HK-2 (cell line): ENCODE results near the gene SH2D7.

ENCODE experiments used
- DNase-seq: peaks from one replicate; pipeline ENCODE4 v3.0.0-alpha.2; 2018; ENCODE audit not compliant: unreplicated experiment

SH2D7 gene

GRCh38 chr15:78077871-78078210 is 14.5 kb upstream of the SH2D7 start:
- DNase-seq: no peak

- no peak for DNase-seq
Measured at GRCh38 chr15:78079298-78080087, 12.9 kb upstream of the SH2D7 start.

- no peak for DNase-seq
Measured at GRCh38 chr15:78080088-78080460, 12.3 kb upstream of the SH2D7 start.

- DNase-seq: no peak
Measured at GRCh38 chr15:78082106-78082742, 10.1 kb upstream of the SH2D7 start.

- no peak for DNase-seq
Measured at GRCh38 chr15:78082743-78083110, 9.6 kb upstream of the SH2D7 start.

GRCh38 chr15:78083186-78083585 is 9.2 kb upstream of the SH2D7 start:
- no peak for DNase-seq

GRCh38 chr15:78083687-78084448 is 8.5 kb upstream of the SH2D7 start:
- no peak for DNase-seq

GRCh38 chr15:78084449-78084750 is 8.0 kb upstream of the SH2D7 start:
- no peak for DNase-seq

- no peak for DNase-seq
Measured at GRCh38 chr15:78085928-78086327, 6.4 kb upstream of the SH2D7 start.

GRCh38 chr15:78087951-78088772 is 4.2 kb upstream of the SH2D7 start:
- DNase-seq: no peak

GRCh38 chr15:78088773-78089080 is 3.6 kb upstream of the SH2D7 start:
- DNase-seq: no peak

GRCh38 chr15:78090422-78091063 is 1.8 kb upstream of the SH2D7 start:
- DNase-seq: no peak

- DNase-seq: no peak
Measured at GRCh38 chr15:78093242-78094020, 1.1 kb downstream of the SH2D7 start.

- DNase-seq: no peak
Measured at GRCh38 chr15:78097667-78098066, 5.3 kb downstream of the SH2D7 start.

GRCh38 chr15:78098131-78098755 is 5.9 kb downstream of the SH2D7 start:
- DNase-seq: no peak

- DNase-seq: no peak
Measured at GRCh38 chr15:78100886-78101285, 8.5 kb downstream of the SH2D7 start.

- DNase-seq: no peak
Measured at GRCh38 chr15:78101423-78102105, 9.2 kb downstream of the SH2D7 start.

GRCh38 chr15:78102211-78102610 is 9.8 kb downstream of the SH2D7 start:
- DNase-seq: no peak

GRCh38 chr15:78102741-78103140 is 10.4 kb downstream of the SH2D7 start:
- DNase-seq: no peak
